GM12891 (cell line): ENCODE measurements around the gene OVCA2.

ENCODE experiments used
- DNase-seq: peaks from one replicate; pipeline ENCODE4 v3.0.0; 2011; ENCODE audit warnings: low spot score; ENCODE audit not compliant: insufficient read length
- FAIRE-seq: peaks from 2 replicates; lab custom pipeline; 2011; peaks lifted over from hg19 to GRCh38; lab: Jason Lieb, UNC
- PAX5 ChIP-seq: IDR thresholded peaks from 2 replicates; pipeline ENCODE4 v1.6.1; 2011; ENCODE audit warnings: low read length, moderate library complexity, mild to moderate bottlenecking; ENCODE audit not compliant: insufficient read depth, severe bottlenecking
- POLR2A ChIP-seq: IDR thresholded peaks from 2 replicates; pipeline ENCODE4 v1.6.1; 2011; ENCODE audit warnings: low read depth, low read length, control low read depth
- POLR2AphosphoS5 ChIP-seq: IDR thresholded peaks from 2 replicates; pipeline ENCODE4 v1.6.1; 2011; ENCODE audit warnings: low read depth, low read length, control low read depth
- POU2F2 ChIP-seq: IDR thresholded peaks from 2 replicates; pipeline ENCODE4 v1.6.1; 2011; ENCODE audit warnings: low read depth, mild to moderate bottlenecking, control low read depth, low read length, moderate library complexity
- SPI1 ChIP-seq: IDR thresholded peaks from 2 replicates; pipeline ENCODE4 v1.6.1; 2011; ENCODE audit warnings: low read depth, low read length, control low read depth
- TAF1 ChIP-seq: IDR thresholded peaks from 2 replicates; pipeline ENCODE4 v1.6.1; 2011; ENCODE audit warnings: low read depth, low read length, control low read depth

The OVCA2 gene

DNA sequence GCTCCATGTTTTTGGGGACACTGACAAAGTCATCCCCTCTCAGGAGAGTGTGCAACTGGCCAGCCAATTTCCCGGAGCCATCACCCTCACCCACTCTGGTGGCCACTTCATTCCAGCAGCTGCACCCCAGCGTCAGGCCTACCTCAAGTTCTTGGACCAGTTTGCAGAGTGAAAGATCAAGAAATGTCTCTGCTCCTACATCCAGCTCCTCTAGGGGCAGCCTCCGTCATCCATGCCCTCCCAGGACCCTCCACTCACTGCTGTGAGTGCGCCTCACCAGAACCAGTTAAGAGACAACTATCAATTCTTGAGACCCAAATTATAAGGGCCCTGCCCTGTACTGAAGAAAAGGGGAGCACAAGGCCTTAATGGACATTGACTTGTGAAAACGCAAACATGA is 1.1 kb downstream of the OVCA2 start:
- DNase-seq = no peak
- FAIRE-seq = peak; percentile 28
- TF ChIP-seq TAF1 = no peak
- no peak for TF ChIP-seq POLR2A
- TF ChIP-seq PAX5 = no peak
- TF ChIP-seq SPI1 = no peak
- TF ChIP-seq POU2F2 = no peak
- no peak for TF ChIP-seq POLR2AphosphoS5

DNA sequence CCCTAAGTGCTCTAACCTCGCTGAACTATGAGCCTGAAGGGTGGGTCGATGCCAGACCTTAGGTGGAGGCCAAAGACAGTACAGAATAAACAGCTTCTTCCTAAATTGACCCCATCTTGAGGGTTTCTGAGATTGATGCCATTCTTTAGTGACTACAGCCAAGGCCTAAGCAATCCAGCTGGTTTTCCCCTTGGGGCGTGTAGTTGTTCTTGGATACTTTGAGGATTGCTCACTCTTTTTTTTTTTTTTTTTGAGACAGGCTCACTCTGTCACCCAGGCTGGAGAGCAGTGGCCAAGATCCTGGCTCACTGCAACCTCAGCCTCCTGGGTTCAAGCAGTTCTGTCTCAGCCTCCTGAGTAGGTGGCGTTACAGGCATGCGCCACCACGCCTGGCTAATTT is 2.0 kb downstream of the OVCA2 start:
- TF ChIP-seq SPI1 (no peak), POLR2AphosphoS5 (no peak), TAF1 (no peak), POLR2A (no peak; the same call in 1 of the 2 replicates), PAX5 (no peak), POU2F2 (no peak)
- FAIRE-seq (no peak), DNase-seq (no peak)

DNA sequence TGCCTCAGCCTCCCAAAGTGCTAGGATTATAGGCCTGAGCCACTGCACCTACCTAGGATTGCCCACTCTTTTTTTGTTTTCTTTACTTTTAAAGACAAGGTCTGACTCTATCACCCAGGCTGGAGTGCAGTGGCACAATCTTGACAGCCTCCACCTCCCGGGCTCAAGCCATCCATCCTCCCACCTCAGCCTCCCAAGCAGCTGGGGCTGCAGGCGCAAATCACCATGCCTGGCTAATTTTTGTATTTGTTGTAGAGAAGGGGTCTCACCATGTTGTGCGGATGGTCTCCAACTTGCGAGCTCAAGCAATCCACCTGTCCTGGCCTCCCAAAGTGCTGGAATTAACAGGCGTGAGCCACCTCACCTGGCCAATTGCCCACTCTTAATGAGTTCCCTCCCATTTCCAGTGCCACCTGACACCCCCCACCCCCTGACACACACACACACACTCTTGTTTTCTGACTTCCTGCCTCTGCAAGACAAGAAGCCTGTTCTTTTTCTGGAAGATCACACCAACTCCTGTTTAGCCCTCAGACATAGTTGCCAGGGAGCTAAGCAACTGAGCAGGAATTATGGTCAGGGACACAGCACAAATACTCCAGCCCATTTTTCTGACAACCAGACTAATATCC is 2.6 kb downstream of the OVCA2 start:
- TF ChIP-seq POU2F2 = no peak
- TF ChIP-seq PAX5 = no peak
- TF ChIP-seq POLR2AphosphoS5 = no peak
- TF ChIP-seq TAF1 = no peak
- no peak for TF ChIP-seq POLR2A
- TF ChIP-seq SPI1 = no peak
- no peak for DNase-seq
- no peak for FAIRE-seq

DNA sequence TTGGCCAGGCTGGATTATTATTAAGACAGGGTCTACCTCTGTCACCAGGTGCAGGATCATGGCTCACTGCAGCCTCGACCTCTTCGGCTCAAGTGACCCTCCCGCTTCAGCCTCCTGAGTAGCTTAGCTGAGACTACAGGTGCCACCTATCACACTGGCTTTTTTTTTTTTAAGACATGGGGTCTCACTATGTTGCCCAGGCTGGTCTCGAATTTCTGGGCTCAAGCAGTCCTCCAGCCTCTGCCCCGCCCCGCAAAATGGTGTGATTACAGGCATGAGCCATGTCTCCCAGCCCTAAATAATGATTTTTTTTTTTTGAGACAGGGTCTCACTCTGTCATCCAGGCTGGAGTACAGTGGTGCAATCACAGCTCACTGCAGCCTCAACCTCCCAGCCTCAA is 5.8 kb downstream of the OVCA2 start:
- TF ChIP-seq POLR2AphosphoS5 (no peak), POU2F2 (no peak)
- no peak for FAIRE-seq
- DNase-seq = no peak

DNA sequence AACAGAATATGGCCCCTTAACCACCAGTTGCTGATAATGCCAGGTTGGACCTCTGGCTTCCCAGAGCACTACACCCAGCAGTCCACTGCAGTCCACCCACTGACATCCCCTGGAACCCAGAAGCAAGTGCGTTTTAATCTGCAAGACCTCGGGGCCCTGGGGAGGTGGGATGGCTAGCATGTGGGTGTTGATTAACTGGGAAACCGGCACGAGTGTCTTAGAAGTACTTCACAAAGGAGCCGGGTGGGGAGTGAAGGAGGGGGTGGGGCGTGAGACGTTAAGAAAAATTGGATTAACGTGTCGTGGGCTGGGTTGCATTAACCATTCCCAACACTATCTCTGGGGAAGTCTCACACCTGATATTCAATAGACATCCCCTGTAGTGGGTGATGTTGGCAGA is 7.0 kb downstream of the OVCA2 start:
- DNase-seq (no peak), FAIRE-seq (peak; percentile 9)
- no peak for TF ChIP-seq POU2F2
- no peak for TF ChIP-seq POLR2AphosphoS5
- no peak for TF ChIP-seq POLR2A
- TF ChIP-seq SPI1 = no peak

DNA sequence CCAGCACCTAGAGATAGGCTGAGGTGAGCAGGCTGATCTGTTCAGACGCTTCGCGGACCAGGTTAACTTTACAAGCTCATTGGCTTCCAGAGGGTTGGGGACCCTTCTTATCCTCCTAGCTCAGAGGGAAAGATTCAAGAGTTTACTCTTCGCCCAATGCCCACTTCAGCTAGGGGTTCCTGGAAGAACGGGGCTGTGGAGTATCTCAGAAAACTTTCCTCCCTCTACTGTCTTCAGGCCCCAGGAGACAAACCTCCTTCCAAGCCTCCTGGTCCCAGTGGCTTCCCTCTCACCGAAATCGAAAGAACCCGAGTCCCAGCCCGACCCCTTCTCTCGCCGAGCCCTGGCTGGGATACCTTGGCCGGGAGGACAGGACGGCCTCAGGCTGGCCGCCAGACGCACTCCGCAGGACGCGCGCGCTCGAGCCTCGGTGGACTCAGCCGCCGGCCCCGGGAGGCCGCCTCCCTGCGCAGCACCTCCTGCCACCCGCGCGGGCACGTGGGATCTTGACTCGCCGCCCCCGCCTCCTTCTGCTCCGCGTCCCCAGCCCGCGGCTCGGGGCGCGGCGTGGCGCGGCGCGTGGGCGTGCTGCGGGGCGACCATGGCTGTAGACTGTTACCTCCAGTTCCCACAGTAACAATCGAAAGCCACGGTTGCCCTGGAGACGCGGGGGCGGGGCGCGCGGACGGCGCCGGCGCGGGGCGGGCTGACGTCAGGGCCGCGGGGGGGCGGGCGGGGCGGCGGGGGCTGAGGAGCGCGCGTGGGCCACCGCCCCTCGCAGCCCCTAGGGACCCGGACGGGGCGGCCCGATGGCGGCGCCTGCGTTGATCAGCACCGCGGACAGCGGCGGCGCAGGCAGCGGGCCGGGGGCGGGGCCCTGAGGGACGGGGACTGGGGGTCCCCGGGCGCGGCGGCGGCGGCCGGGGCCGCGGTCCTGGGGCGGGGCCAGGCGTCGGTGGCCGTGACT is 7.8 kb downstream of the OVCA2 start:
- no peak for TF ChIP-seq POLR2AphosphoS5
- TF ChIP-seq PAX5 = no peak
- no peak for TF ChIP-seq TAF1
- no peak for TF ChIP-seq SPI1
- no peak for TF ChIP-seq POU2F2
- no peak for TF ChIP-seq POLR2A
- FAIRE-seq (peak; percentile 95), DNase-seq (peak; percentile 83)

DNA sequence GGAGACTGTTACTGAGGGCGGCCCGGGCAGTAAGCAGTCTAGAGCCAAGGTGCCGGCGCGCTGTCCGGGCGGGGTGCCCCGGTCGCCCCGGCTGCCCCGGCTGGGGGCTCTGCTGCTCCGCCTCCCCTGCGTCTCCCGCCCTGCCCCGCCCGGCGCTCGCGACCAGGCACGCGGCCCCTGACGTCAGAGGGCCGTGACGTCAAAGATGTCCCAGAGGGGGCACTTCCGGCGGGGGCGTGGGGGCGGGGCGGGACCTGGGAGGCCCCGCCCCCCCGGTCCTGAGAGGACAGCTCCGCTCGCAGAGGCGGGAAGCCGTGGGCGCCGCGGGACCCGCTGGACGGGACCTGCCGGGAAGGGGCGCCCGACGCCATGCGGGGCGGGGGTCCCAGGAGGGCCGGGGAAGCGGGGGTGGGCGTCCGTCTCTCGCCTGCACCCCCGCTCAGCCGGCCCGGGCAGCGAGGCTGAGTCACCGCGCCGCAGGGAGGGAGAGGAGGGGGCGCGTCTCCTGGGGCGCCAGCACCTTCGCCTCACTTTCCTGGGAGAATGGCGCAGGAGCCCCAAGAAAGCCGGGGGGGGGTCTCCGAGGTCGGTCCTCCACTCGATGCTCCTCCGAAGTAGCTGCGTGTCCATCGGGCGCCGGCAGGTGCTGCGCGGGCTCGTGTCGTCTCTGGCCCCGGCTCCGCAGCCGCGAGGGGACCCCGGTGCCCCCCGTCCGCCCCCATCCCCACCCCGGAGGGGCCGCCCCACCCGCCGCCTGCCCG is 8.7 kb downstream of the OVCA2 start:
- DNase-seq (no peak), FAIRE-seq (no peak)
- TF ChIP-seq POLR2AphosphoS5 (no peak), POU2F2 (no peak), SPI1 (no peak), TAF1 (no peak), PAX5 (no peak), POLR2A (no peak)

DNA sequence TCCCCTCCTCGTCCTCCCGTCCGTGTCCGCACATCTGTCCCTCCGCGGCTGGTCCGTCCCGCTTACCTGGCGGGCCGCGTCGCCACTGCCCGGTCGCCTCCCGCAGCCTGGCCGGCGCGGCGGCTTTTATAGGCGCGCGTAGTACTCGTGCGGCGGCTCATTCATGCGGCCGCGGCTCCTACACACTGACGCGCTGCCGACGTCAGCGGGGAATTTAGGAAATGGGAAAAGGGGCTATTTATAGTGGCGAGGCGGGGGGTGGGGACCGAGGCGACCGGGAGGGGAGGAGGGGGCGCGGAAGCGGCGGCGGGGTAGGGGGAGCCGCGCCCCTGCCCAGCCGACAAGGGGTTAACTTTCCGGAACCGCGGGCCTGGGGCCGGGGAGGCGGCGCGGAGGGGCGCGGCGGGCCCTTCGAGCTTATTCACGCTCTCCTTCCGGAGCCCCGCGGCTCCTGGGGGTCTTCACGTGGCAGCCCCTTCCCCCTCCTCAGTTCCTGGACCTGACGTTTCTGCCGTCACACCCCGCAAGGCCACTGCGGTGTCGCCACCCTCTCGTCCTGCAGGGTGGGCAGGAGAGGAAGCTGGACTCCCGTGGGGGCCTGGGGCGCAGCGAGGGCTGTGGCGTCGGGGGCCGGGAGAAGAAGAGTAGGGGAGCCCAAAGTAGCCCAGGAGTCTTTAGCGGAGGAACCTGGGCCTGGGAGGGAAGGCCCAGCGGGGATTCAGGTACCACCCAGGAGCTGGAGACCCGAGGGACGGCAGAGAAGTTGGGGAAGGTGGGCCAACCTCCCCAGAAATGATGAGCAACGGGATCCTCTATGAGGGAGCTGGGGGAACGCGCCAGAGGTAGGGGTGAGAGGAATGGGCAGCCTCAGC is 9.5 kb downstream of the OVCA2 start:
- no peak for FAIRE-seq
- TF ChIP-seq PAX5 (no peak), POLR2AphosphoS5 (no peak), TAF1 (no peak), POLR2A (no peak), POU2F2 (no peak), SPI1 (no peak)
- DNase-seq = no peak
